Coronary artery (tissue), 2 donors: ENCODE measurements around the gene C4orf50.
"Not testable (repeated sequence)": the region's sequence is repeated elsewhere in the genome, so short reads cannot be mapped to it uniquely, and the experiment has no call there.

Experiments
- DNase-seq: peaks from one replicate; pipeline ENCODE4 v3.0.0-alpha.2; 2017; ENCODE audit warnings: low spot score
- H3K27ac ChIP-seq, 2 donors: fragments of 200-600 bp; sonication (generic); one replicate each; pipeline ENCODE4 v1.5.1; 2016 to 2019
- H3K4me3 ChIP-seq: fragments of 200-600 bp; sonication (generic); 2 replicates; pipeline ENCODE4 v1.5.1; 2016; ENCODE audit warnings: mild to moderate bottlenecking, moderate library complexity
- CTCF ChIP-seq: fragments of 200-600 bp; sonication (generic); IDR thresholded peaks from one replicate; pipeline ENCODE4 v1.5.1; 2019; ENCODE audit warnings: antibody characterized with exemption

The C4orf50 gene

GRCh38 chr4:5866841-5867813, 151.1 kb downstream of the C4orf50 start:
- DNase-seq: no peak
- TF ChIP-seq CTCF: no peak
- Histone ChIP-seq H3K4me3 (no peak overlapping the region), H3K27ac (no peak overlapping the region)

- no peak for DNase-seq
- Histone ChIP-seq H3K27ac (no peak overlapping the region), H3K4me3 (no peak overlapping the region)
- no peak for TF ChIP-seq CTCF
Observed at GRCh38 chr4:5865896-5866599, 152.2 kb downstream of the C4orf50 start.

- Histone ChIP-seq H3K4me3 (no peak overlapping the region), H3K27ac (no peak overlapping the region)
- DNase-seq: no peak
- no peak for TF ChIP-seq CTCF
Observed at GRCh38 chr4:5863461-5864113, 154.6 kb downstream of the C4orf50 start.

GRCh38 chr4:5858020-5858769, 160.0 kb downstream of the C4orf50 start:
- TF ChIP-seq CTCF: no peak
- Histone ChIP-seq H3K4me3 (no peak overlapping the region), H3K27ac (no peak overlapping the region)
- DNase-seq: no peak

- Histone ChIP-seq H3K27ac (no peak overlapping the region), H3K4me3 (no peak overlapping the region)
- DNase-seq: no peak
- no peak for TF ChIP-seq CTCF
Observed at GRCh38 chr4:5857199-5857598, 161.0 kb downstream of the C4orf50 start.

- DNase-seq, H3K4me3 ChIP-seq, H3K27ac ChIP-seq: not testable (repeated sequence)
Observed at GRCh38 chr4:5856362-5856761, 161.9 kb downstream of the C4orf50 start.

- DNase-seq: no peak
- no peak overlapping the region for H3K27ac ChIP-seq
- no peak overlapping the region for H3K4me3 ChIP-seq
- no peak for TF ChIP-seq CTCF
Observed at GRCh38 chr4:5854929-5855328, 163.3 kb downstream of the C4orf50 start.
